Limb (tissue), 2 donors: ENCODE measurements around the gene ACAA2.

Experiments used
- DNase-seq, 2 donors: peaks; one replicate each; pipeline ENCODE4 v3.0.0-alpha.2; 2016; ENCODE audit errors: extremely low spot score in 2 of 2

The ACAA2 gene

DNA sequence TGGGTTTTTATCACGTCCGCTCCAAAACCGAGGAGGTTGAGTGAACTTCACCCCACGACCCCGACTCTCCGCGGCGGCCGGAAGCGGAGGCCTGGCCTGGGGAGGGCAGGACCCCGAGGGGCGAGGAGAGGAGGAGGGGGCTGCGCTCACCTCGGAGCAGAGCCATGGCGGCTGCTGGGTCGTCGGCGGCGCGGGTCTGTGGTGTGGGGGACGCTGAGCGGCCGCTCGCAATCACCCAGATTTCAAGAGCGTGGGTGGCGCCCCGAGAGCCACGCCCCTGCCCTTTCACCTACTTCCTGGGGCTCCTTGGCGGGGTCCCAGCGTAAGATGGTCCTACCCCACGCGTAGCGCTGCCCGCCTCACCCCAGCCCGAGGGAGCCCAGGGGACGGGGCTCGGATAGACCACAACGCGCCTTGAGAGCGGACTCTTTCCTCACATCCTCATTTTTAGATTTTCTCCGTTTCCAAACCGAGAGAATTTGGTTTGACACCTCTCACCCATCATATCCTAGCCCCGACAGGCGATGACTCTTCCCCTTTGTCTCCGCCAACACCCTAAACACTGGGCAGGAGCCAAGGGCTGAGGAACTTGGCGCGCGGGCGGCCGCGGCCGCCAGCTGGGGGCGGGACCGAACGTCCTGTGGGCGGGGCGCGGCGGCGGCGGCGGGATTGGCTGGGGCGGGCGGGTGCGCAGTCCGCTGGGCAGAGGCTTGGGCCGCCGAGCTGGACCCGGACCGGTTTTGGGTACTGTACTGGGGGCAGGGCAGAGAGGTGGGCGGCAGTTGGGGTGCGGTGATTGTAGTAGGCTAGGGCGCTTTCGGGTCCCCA is at the start of gene ACAA2:
ACAA2 (minus strand) TSS at position 215 of the 828 bp plus-strand sequence; CDS start at position 166, 49 bp downstream.
- DNase-seq = peak; percentile 78 to 93

- no peak for DNase-seq
Observed at GRCh38 chr18:49862656-49863385, 49.5 kb upstream of the ACAA2 start.

- peak in 1 of 2 donors; percentile 5 for DNase-seq
Observed at GRCh38 chr18:49861659-49862058, 48.3 kb upstream of the ACAA2 start.

GRCh38 chr18:49859725-49860124 is 46.4 kb upstream of the ACAA2 start:
- DNase-seq = no peak

DNA sequence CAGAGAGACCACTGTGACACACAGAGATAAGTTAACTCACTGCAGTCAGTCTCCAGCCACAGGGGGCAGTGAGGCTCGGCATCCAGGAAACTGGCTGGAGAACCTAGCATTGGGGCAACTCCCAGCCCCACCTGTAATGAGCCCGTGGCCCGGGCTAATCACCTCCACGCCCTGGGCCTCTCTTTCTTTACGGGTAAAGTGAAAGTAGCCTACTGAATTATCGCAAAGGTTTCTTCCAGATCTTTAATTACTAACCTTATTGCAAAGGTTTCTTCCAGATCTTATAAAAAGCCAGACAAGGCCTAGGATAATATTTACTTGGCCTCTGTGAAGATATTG is 45.7 kb upstream of the ACAA2 start:
- DNase-seq = no peak

DNA sequence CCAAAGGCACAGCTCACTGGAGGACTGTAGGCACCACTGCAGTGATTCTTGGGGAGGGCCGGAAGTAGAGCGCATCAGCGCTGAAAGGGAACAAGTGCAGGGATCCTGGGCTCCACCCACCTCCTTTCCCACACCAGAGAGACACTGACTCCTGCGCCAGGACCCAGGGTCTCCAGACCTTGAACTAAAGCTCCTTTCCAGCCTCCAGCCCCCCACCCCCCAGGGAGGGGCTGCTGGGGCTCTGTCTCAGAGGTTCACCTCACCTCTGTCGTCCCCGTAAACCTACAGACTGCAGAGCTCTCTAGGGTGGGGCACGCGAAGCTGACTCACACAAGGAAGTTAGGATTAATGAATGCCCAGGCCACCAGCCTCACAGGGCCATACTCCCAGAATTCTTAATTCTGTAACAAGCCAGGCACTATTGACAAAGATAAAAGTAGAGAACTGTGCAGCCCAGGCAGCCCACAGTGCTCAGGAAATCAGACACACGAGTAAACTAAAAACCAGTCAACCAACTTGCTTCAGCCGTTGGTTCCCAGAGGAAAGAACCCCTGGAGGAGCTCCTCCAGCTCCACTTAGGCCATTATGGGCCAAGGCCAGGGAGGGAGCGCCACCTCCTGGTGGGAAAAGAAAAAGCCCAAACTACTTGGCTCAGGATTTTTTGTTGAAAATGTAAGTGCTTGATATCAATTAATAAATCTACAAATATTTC is 45.1 kb upstream of the ACAA2 start:
- peak; percentile 43 to 78 for DNase-seq

GRCh38 chr18:49857708-49858107 is 44.4 kb upstream of the ACAA2 start:
- no peak for DNase-seq

DNA sequence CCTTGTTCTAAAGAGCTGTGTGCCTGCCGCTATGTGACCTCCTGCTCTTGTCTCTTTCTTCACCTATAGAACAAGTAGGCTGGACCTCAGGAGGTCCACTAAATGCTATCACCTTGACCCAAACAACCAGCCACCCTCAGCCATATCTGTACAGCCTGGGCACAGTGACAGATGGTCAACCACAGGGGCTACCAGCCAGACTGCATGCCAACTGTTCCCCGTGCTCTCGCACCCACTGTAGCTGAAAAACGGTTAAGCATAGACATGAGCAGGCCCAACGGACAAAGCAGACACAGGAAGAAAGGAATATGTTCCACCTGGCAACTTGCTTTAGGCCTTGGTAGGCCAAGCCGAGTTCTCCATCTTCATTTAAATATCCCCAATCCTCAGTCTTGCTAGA is 43.2 kb upstream of the ACAA2 start:
- no peak for DNase-seq

GRCh38 chr18:49855711-49856415 is 42.5 kb upstream of the ACAA2 start:
- DNase-seq = no peak

DNA sequence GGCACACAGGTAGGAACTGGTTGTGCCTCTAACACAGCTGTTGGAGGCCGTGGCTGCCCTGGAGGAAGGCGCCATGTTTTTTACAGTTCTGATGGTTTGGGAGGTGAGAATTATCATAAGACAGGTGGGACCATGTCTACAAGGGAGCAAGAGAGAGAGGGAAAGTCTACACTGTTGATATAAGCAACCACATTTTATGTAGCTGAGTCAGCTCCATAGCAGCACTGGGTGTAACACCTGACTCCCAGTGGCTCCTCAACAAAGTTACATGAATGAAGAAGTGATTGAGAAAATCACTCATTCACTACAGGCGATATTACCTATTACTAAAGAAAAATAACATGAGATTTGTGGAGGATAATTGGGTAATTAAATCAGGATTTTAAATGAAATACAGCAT is 41.3 kb upstream of the ACAA2 start:
- no peak for DNase-seq

- no peak for DNase-seq
Observed at GRCh38 chr18:49853436-49853835, 40.1 kb upstream of the ACAA2 start.

DNA sequence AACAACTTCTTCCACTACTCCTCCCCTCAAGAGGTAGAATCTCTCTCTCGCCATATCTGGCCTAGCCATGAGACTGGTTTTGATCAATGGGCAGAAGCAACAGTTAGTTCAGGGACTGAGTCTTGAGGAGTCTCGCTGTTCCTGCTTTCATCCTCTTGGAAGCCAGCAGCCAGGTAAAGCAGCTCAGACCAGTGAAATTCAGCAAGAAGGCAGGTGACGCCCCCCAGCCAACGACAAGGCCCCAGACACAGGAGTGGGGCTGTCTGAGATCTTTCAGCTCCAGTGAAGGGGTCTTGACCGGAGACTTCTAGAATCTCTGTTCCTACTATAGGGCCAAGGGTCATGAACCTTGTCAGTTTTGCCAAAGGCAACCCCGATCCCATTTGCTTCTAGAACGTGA is 39.7 kb upstream of the ACAA2 start:
- DNase-seq = no peak

DNA sequence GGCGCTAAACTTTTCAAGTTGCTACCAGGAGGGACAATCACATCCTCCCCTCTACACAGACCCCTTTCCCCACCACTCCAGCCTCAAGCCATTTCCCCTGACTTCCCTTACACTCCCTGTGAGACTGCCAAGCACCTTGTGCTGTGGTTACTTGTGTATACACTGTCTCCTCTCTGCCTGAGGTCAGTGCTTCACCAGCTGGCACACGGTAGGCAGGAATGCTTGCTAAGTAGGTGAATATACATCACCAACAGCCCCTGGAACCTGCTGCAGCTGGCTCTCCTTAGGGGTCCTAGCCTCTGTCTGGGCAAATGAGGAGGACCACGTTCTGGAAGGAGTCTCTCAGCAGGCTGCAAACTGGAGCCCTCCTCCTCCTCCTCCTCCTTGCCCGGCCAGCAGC is 38.3 kb upstream of the ACAA2 start:
- no peak for DNase-seq

DNA sequence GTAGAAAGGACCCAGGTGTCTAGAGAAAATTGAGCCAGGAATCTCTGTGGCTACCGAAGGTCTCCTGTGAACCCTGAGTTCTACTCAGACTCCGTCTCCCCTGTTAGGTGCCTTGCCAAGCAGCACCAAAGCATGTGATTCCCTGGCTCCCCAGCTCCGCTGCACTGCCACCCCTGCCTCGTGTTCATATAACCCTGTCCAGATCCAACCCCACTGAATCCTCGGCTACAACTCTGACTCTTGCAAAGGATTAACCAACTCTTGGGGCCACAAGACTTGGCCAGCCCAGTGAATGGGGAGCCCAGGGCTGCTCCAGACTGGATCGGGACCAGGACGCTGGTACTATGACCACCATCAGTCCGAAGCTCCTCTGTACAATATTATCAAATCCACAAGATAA is 37.3 kb upstream of the ACAA2 start:
- DNase-seq = no peak

GRCh38 chr18:49849331-49850217 is 36.2 kb upstream of the ACAA2 start:
- DNase-seq = no peak

- no peak for DNase-seq
Observed at GRCh38 chr18:49848115-49848514, 34.8 kb upstream of the ACAA2 start.

DNA sequence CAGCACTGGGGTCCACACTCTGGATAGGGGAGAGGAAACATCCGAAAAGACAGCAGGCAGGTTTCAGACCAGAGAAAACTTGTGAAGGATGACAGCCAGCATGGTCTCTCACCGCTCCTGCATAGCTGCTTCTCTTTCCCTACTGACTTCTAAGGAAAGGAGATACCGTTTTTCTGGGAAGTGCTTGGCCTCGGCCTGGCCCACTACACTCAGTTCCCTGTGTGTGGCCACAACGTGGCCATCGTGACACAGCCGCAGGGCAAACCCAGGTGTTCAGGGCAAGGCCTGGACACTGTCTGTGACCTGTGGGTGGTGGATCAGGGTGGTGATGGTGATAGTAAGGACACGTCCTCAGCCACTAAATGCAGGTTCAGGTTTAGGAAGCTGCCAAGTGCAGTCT is 34.2 kb upstream of the ACAA2 start:
- DNase-seq = no peak

DNA sequence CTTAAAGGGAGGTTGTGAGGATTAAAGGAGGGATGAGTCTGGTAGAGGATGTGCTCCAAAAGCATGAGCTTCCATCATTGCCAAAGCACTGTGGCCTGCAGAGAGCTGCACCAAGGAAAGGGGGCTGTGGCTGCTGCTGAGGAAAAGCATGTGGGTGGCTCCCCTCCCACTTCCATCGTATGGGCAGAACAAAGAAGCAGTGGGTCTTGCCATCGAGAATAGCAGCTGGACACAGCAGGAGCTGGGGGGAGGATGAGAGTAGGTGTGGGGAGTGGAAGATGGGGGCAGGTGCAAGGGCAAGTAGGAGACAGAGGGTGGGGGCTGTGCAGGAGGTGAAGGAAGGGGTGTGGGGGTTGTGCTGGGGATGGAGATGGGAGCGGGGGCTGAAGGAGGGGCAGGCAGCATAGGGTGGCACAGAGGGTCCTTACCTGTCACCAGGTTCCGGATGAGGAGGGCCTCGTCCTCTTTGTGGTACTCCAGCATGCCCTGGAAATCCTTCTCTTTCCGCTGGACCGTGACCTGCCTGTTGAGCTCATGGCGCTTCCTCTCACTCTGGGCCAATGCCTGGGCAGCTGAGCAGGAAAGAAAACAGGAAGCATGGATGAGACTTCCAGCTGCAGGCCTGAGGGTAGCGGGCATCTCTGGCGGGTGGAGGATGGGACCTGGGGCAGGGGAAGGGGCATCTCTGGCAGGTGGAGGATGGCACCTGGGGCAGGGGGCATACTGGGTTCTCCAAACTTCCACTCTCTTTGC is 33.6 kb upstream of the ACAA2 start:
- DNase-seq = no peak

DNA sequence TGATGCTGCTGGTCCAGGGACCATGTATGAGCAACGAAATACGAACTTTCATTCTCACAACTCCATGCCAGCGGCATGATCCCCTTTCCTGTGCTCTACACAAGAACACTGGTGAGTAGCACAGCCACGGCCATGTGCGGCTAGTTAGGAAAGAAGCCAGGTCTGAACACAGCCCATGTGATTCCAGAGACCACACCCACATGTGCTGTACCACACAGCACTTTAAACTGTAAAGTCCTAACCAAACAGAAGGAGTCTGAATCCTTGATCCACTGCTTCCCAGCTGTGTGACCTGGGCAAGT is 33.0 kb upstream of the ACAA2 start:
- DNase-seq = no peak
